Neutrophil (primary cell): Measurements from ENCODE around the gene RELA.

Experiments
- H3K27ac ChIP-seq: fragments of 200-600 bp; sonication (generic); 2 replicates; pipeline ENCODE4 v1.5.1; 2016; ENCODE audit warnings: mild to moderate bottlenecking, moderate library complexity
- H3K27me3 ChIP-seq: fragments of 200-600 bp; sonication (generic); 2 replicates; pipeline ENCODE4 v1.6.0; 2016; ENCODE audit warnings: mild to moderate bottlenecking
- H3K36me3 ChIP-seq: fragments of 200-600 bp; sonication (generic); 2 replicates; pipeline ENCODE4 v1.5.1; 2017
- H3K4me1 ChIP-seq, 2 experiments: fragments of 200-600 bp in 1 of 2; sonication (generic) in 1 of 2; 1 replicate in 1 of 2; 2 replicates in 1 of 2; pipeline versions ENCODE4 v1.5.1 to v1.6.1; 2013 to 2016; ENCODE audit warnings: low read depth in 1 of 2, low read length in 1 of 2, mild to moderate bottlenecking in 1 of 2, moderate library complexity in 1 of 2; ENCODE audit not compliant: control insufficient read depth in 1 of 2, insufficient read depth in 1 of 2
- H3K4me3 ChIP-seq, 2 experiments: fragments of 200-600 bp in 1 of 2; sonication (generic) in 1 of 2; 1 replicate in 1 of 2; 2 replicates in 1 of 2; pipeline ENCODE4 v1.5.1; 2013 to 2016; ENCODE audit warnings: low read depth in 1 of 2, low read length in 1 of 2, mild to moderate bottlenecking in 1 of 2, moderate library complexity in 1 of 2
- H3K9me3 ChIP-seq: fragments of 200-600 bp; sonication (generic); 2 replicates; pipeline ENCODE4 v1.5.1; 2016
- CTCF ChIP-seq: fragments of 200-600 bp; sonication (generic); IDR thresholded peaks from 2 replicates; pipeline ENCODE4 v1.5.1; 2016; ENCODE audit warnings: antibody characterized with exemption

The RELA gene

GRCh38 chr11:65680192-65680743 is 17.6 kb upstream of the RELA start:
- H3K36me3 ChIP-seq: no peaks in the 10 kb centered on the region
- no peak for TF ChIP-seq CTCF
- H3K27me3 ChIP-seq: no peaks in the 10 kb centered on the region
- no peak overlapping the region for H3K27ac ChIP-seq
- H3K4me3 ChIP-seq: no peak overlapping the region
- no peaks in the 10 kb centered on the region for H3K4me1 ChIP-seq
- H3K9me3 ChIP-seq: no peaks in the 10 kb centered on the region

GRCh38 chr11:65672982-65673381 is 10.3 kb upstream of the RELA start:
- Histone ChIP-seq H3K27ac (no peak overlapping the region), H3K36me3 (no peaks in the 10 kb centered on the region), H3K4me3 (no peak overlapping the region), H3K27me3 (no peaks in the 10 kb centered on the region), H3K9me3 (no peaks in the 10 kb centered on the region), H3K4me1 (no peaks in the 10 kb centered on the region)
- TF ChIP-seq CTCF: no peak

GRCh38 chr11:65672180-65672860 is 9.6 kb upstream of the RELA start:
- TF ChIP-seq CTCF: no peak
- Histone ChIP-seq H3K36me3 (no peaks in the 10 kb centered on the region), H3K4me1 (no peaks in the 10 kb centered on the region), H3K27me3 (no peaks in the 10 kb centered on the region), H3K27ac (no peak overlapping the region), H3K4me3 (no peak overlapping the region), H3K9me3 (no peaks in the 10 kb centered on the region)

DNA sequence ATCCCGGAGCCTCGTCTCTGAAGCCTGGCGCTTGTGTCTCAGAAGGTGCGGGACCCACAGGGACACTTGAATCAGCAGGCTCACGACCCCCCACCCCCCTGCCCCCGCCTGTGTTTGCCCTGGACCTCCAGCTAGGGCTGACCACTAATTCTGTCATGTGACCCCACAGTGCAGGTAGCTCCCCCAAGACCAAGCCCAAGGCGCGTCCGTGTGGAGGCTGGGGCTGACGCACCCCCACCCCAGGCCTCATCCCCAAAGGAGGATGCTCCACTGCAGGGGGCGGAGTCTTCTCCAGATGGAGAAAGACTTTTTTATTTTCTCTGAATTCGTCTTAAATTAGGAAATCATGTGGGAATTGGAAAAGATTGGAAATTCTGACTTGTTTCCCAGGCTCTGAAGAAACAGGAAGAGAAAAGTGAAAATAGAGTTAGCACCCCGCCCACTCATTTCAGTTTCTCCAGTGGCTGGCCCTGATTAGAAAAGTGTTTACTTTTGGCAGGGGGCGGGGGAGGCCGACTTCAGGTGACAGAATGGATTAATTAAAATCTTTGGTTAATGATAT is 1.0 kb upstream of the RELA start:
- peaks cover 30% of the 10 kb centered on the region for H3K36me3 ChIP-seq
- peaks cover 26 to 29% of the 10 kb centered on the region in 2 experiments for H3K4me1 ChIP-seq
- H3K27me3 ChIP-seq: no peaks in the 10 kb centered on the region
- no peaks in the 10 kb centered on the region for H3K9me3 ChIP-seq
- H3K4me3 ChIP-seq: peak overlapping the region; percentile 85 to 87
- peak overlapping the region; percentile 99 for H3K27ac ChIP-seq
- TF ChIP-seq CTCF: peak; percentile 17

DNA sequence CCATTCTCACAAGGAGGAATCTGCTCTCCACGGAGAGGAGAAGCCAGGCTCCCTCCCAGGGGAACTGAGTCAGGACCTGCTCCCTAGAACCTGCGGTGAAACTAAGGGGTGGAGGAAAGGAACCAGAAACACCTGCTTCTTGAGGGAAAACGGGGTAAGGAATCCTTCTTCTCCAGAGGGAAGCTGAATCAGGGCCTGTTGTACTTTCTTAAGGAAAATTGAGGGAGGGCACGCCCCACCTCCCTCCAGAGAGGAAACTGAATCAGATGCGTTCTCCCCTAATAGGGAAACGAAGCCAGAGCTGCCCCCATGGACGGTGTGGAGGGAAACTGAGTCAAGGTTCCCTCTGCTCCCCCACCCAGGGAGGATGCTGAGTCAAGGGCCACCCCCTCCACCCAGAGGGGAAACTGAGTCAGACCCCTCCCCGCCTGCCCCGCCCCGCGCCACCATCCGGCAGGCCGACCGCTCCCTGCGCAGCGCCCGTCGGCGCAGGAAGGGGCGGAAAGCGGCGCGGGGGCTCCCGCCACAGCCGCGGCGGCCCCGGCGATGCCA is 393 bp downstream of the RELA start:
- peaks cover 26 to 29% of the 10 kb centered on the region in 2 experiments for H3K4me1 ChIP-seq
- no peaks in the 10 kb centered on the region for H3K27me3 ChIP-seq
- H3K9me3 ChIP-seq: no peaks in the 10 kb centered on the region
- no peak for TF ChIP-seq CTCF
- peak overlapping the region; percentile 99 for H3K27ac ChIP-seq
- H3K4me3 ChIP-seq: peak overlapping the region; percentile 85 to 87
- H3K36me3 ChIP-seq: peaks cover 44% of the 10 kb centered on the region
